HEK293 (cell line): ENCODE results near the gene CLASP1.
A peak's percentile ranks its signal among the peaks of the same experiment; 100 is the strongest.

ENCODE experiments used
- CTCF ChIA-PET: fragments of 350-600 bp; formaldehyde crosslinking; extraction: SDS; loops from one replicate; lab custom pipeline; 2021; ENCODE audit warnings: antibody characterized with exemption; lab: Yijun Ruan, JAX
- POLR2A ChIA-PET: fragments of 300-600 bp; formaldehyde crosslinking; extraction: SDS; loops from one replicate; lab custom pipeline; 2020; ENCODE audit warnings: antibody characterized with exemption, inconsistent platforms; lab: Yijun Ruan, JAX
- H3K27ac ChIP-seq: fragments of 200-500 bp; sonication (Bioruptor generic); 2 replicates; pipeline ENCODE4 v1.5.1; 2014; ENCODE audit warnings: low read depth, low read length, control low read depth, inconsistent platforms; ENCODE audit errors: extremely low read depth
- H3K36me3 ChIP-seq, 2 experiments: fragments of 200-500 bp in 1 of 2; sonication (Bioruptor generic) in 1 of 2; 1 replicate in 1 of 2; 2 replicates in 1 of 2; pipeline ENCODE4 v1.5.1; 2014 to 2017; ENCODE audit warnings: inconsistent platforms in 2 of 2, low read length in 2 of 2; ENCODE audit not compliant: control insufficient read depth in 2 of 2, insufficient read depth in 1 of 2
- H3K4me1 ChIP-seq: fragments of 200-500 bp; sonication (Bioruptor generic); 2 replicates; pipeline ENCODE4 v1.5.1; 2014; ENCODE audit warnings: mild to moderate bottlenecking, low read length, inconsistent platforms; ENCODE audit not compliant: control insufficient read depth, insufficient read depth
- H3K4me3 ChIP-seq: 2 replicates; pipeline ENCODE4 v1.5.1; 2011; ENCODE audit warnings: low read depth, mild to moderate bottlenecking, control low read depth, low read length, moderate library complexity
- H3K9me3 ChIP-seq: fragments of 200-500 bp; sonication (Bioruptor generic); 2 replicates; pipeline ENCODE4 v1.5.1; 2014; ENCODE audit warnings: low read depth, low read length, inconsistent platforms; ENCODE audit not compliant: control insufficient read depth, insufficient read depth
- EGR2 ChIP-seq: fragments of 450-650 bp; formaldehyde crosslinking; IDR thresholded peaks from 2 replicates; pipeline ENCODE4 v1.5.1; 2016; ENCODE audit warnings: low read depth, missing biosample characterization, missing genetic modification characterization
- KLF8 ChIP-seq: fragments of 450-650 bp; formaldehyde crosslinking; IDR thresholded peaks from 2 replicates; pipeline ENCODE4 v1.5.1; 2016; ENCODE audit warnings: missing biosample characterization, missing genetic modification characterization
- ZBTB49 ChIP-seq: fragments of 450-650 bp; formaldehyde crosslinking; IDR thresholded peaks from 2 replicates; pipeline ENCODE4 v1.5.1; 2016; ENCODE audit warnings: missing biosample characterization, missing genetic modification characterization, low read depth
- ZNF10 ChIP-seq: fragments of 450-650 bp; formaldehyde crosslinking; IDR thresholded peaks from 2 replicates; pipeline ENCODE4 v1.5.1; 2017; ENCODE audit warnings: missing biosample characterization, missing genetic modification characterization
- ZNF132 ChIP-seq: fragments of 450-650 bp; formaldehyde crosslinking; IDR thresholded peaks from 2 replicates; pipeline ENCODE4 v1.5.1; 2017; ENCODE audit warnings: missing biosample characterization, missing genetic modification characterization, borderline replicate concordance
- ZNF138 ChIP-seq: fragments of 450-650 bp; formaldehyde crosslinking; IDR thresholded peaks from 2 replicates; pipeline ENCODE4 v1.5.1; 2016; ENCODE audit warnings: missing biosample characterization, missing genetic modification characterization, borderline replicate concordance
- ZNF302 ChIP-seq: fragments of 450-650 bp; formaldehyde crosslinking; IDR thresholded peaks from 2 replicates; pipeline ENCODE4 v1.5.1; 2016; ENCODE audit warnings: missing biosample characterization, missing genetic modification characterization, low read depth
- ZNF423 ChIP-seq: fragments of 450-650 bp; formaldehyde crosslinking; IDR thresholded peaks from 2 replicates; pipeline ENCODE4 v1.5.1; 2016; ENCODE audit warnings: missing biosample characterization, missing genetic modification characterization
- ZNF433 ChIP-seq: fragments of 450-650 bp; formaldehyde crosslinking; IDR thresholded peaks from 2 replicates; pipeline ENCODE4 v1.5.1; 2016; ENCODE audit warnings: missing biosample characterization, missing genetic modification characterization, low read depth
- ZNF544 ChIP-seq: fragments of 450-650 bp; formaldehyde crosslinking; IDR thresholded peaks from 2 replicates; pipeline ENCODE4 v1.5.0; 2017; ENCODE audit warnings: missing biosample characterization, missing genetic modification characterization
- ZNF558 ChIP-seq: fragments of 450-650 bp; formaldehyde crosslinking; IDR thresholded peaks from 2 replicates; pipeline ENCODE4 v1.5.1; 2016; ENCODE audit warnings: missing biosample characterization, missing genetic modification characterization
- ZNF560 ChIP-seq: fragments of 450-650 bp; formaldehyde crosslinking; IDR thresholded peaks from 2 replicates; pipeline ENCODE4 v1.5.1; 2017; ENCODE audit warnings: missing biosample characterization, missing genetic modification characterization, borderline replicate concordance
- ZNF585B ChIP-seq: fragments of 450-650 bp; formaldehyde crosslinking; IDR thresholded peaks from 2 replicates; pipeline ENCODE4 v1.5.1; 2016; ENCODE audit warnings: missing biosample characterization, missing genetic modification characterization
- ZNF624 ChIP-seq: fragments of 450-650 bp; formaldehyde crosslinking; IDR thresholded peaks from 2 replicates; pipeline ENCODE4 v1.5.1; 2017; ENCODE audit warnings: missing biosample characterization, missing genetic modification characterization
- ZNF704 ChIP-seq: fragments of 450-650 bp; formaldehyde crosslinking; IDR thresholded peaks from 2 replicates; pipeline ENCODE4 v1.5.1; 2016; ENCODE audit warnings: missing biosample characterization, missing genetic modification characterization
- ZNF768 ChIP-seq: fragments of 450-650 bp; formaldehyde crosslinking; IDR thresholded peaks from 2 replicates; pipeline ENCODE4 v1.5.1; 2018; ENCODE audit warnings: missing biosample characterization, mild to moderate bottlenecking, missing genetic modification characterization
- TF ChIP-seq, protein P1 (sequence below): fragments of 450-650 bp; formaldehyde crosslinking; IDR thresholded peaks from 2 replicates; pipeline ENCODE4 v1.5.1; 2016; ENCODE audit warnings: missing biosample characterization, missing genetic modification characterization
- TF ChIP-seq, protein P2 (sequence below): fragments of 450-650 bp; formaldehyde crosslinking; IDR thresholded peaks from 2 replicates; pipeline ENCODE4 v1.5.1; 2016; ENCODE audit warnings: missing biosample characterization, missing genetic modification characterization
- TF ChIP-seq, protein P3 (sequence below): fragments of 450-650 bp; formaldehyde crosslinking; IDR thresholded peaks from 2 replicates; pipeline ENCODE4 v1.5.1; 2016; ENCODE audit warnings: missing biosample characterization, missing genetic modification characterization

Gene CLASP1

GRCh38 chr2:121576263-121576662 lies 73.0 kb downstream of the CLASP1 start:
- ChIA-PET CTCF (interaction anchor here (1.1 to 1.2 kb wide), 2 partner anchors 10 to 72 kb away, joined by 3 read pairs; no protein-coding TSS in a partner anchor), POLR2A (no interaction called here)
- Histone ChIP-seq H3K4me1 (peaks cover 8% of the 10 kb centered on the region; the same call in 1 of the 2 replicates), H3K4me3 (no peak overlapping the region), H3K27ac (no peak overlapping the region), H3K36me3 (no peaks in the 10 kb centered on the region), H3K9me3 (no peaks in the 10 kb centered on the region)
- TF ChIP-seq ZNF10 (tag by site-specific recombination) (0 out of 2 replicates have a peak, but pooled peaks have one; percentile 23), ZNF560 (tag by site-specific recombination) (no peak)

GRCh38 chr2:121575800-121576199 lies 73.5 kb downstream of the CLASP1 start:
- no peak overlapping the region for H3K4me3 ChIP-seq
- CTCF ChIA-PET, result interaction anchor here (0.8 to 1.3 kb wide), 3 partner anchors 9 to 480 kb away, joined by 3 to 4 read pairs (median 4); no protein-coding TSS in a partner anchor
- H3K4me1 ChIP-seq, result peaks cover 7% of the 10 kb centered on the region; the same call in 1 of the 2 replicates
- POLR2A ChIA-PET, result no interaction called here
- no peak overlapping the region for H3K27ac ChIP-seq
- no peaks in the 10 kb centered on the region for H3K36me3 ChIP-seq
- TF ChIP-seq ZBTB49 (tag by site-specific recombination), result no peak
- no peaks in the 10 kb centered on the region for H3K9me3 ChIP-seq

DNA sequence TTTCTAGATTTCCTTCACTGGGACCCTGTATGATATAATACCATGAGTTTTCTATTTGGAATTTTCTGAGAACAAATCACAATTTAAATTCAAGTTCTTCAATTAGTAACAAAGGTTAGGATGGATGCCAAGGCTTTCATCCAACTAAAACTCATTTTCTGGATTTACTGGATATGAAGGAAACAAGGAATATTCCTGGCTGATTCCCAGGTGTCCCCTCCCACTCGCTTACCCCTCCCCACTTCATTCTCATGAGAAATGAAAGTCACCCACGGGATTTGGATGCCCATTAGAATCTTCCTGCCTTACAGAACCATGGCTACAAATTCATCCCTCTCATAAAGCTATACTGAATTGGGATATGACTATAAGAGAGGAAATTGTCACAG lies 78.6 kb downstream of the CLASP1 start:
- Histone ChIP-seq H3K27ac (no peak overlapping the region), H3K9me3 (no peaks in the 10 kb centered on the region), H3K36me3 (no peaks in the 10 kb centered on the region), H3K4me1 (peaks cover 9% of the 10 kb centered on the region), H3K4me3 (no peak overlapping the region)
- CTCF ChIA-PET, result interaction anchor here (0.7 kb wide), 1 partner anchor 214 kb away, joined by 3 read pairs; no protein-coding TSS in a partner anchor
- POLR2A ChIA-PET, result no interaction called here
- TF ChIP-seq ZNF558 (tag by site-specific recombination) (no peak), KLF8 (tag by site-specific recombination) (no peak), ZNF302 (no peak), ZNF704 (no peak), ZNF544 (tag by site-specific recombination) (no peak), ZNF433 (no peak), ZNF585B (no peak)
- TF ChIP-seq, protein P1, sequence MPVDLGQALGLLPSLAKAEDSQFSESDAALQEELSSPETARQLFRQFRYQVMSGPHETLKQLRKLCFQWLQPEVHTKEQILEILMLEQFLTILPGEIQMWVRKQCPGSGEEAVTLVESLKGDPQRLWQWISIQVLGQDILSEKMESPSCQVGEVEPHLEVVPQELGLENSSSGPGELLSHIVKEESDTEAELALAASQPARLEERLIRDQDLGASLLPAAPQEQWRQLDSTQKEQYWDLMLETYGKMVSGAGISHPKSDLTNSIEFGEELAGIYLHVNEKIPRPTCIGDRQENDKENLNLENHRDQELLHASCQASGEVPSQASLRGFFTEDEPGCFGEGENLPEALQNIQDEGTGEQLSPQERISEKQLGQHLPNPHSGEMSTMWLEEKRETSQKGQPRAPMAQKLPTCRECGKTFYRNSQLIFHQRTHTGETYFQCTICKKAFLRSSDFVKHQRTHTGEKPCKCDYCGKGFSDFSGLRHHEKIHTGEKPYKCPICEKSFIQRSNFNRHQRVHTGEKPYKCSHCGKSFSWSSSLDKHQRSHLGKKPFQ, result no peak
- TF ChIP-seq, all 188 proteins: peak for 0

DNA sequence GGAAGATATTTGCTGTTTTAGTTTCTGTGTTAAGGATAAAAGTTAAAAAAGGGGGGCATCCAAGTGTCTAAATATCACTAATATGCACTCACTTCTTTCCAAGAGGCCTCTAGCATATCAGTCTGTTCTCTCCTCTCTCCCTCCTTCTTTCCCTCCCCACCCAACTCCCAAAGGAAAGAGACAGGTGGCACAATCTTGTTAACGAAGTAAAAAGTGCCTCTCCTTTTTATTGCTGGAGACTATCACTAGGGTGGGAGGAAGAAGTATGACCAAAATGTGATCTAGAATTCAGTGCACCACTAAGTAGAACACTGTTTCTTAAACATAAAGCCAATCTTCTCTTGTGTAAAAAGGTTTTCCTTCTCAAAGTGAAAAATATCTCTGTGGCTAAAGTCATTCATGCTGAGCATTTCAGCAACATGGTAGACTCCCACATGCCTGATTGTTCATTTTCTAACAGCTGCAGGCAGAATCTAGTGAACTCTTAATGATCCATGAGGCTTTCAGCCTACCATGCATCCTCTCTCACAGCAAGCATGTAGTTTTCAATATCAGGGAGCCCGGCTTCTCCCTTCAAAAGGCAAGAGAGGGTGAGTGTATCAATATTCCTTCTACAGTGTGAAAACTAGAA lies 79.1 kb downstream of the CLASP1 start:
- Histone ChIP-seq H3K4me1 (peaks cover 14% of the 10 kb centered on the region), H3K9me3 (no peaks in the 10 kb centered on the region), H3K4me3 (no peak overlapping the region), H3K36me3 (no peaks in the 10 kb centered on the region), H3K27ac (no peak overlapping the region)
- POLR2A ChIA-PET, result no interaction called here
- CTCF ChIA-PET, result no interaction called here
- no peak for TF ChIP-seq ZNF138
- no peak for TF ChIP-seq ZNF132
- no peak for TF ChIP-seq ZNF423 (tag by site-specific recombination)
- TF ChIP-seq ZNF624 (tag by site-specific recombination), result no peak
- TF ChIP-seq, protein P2, sequence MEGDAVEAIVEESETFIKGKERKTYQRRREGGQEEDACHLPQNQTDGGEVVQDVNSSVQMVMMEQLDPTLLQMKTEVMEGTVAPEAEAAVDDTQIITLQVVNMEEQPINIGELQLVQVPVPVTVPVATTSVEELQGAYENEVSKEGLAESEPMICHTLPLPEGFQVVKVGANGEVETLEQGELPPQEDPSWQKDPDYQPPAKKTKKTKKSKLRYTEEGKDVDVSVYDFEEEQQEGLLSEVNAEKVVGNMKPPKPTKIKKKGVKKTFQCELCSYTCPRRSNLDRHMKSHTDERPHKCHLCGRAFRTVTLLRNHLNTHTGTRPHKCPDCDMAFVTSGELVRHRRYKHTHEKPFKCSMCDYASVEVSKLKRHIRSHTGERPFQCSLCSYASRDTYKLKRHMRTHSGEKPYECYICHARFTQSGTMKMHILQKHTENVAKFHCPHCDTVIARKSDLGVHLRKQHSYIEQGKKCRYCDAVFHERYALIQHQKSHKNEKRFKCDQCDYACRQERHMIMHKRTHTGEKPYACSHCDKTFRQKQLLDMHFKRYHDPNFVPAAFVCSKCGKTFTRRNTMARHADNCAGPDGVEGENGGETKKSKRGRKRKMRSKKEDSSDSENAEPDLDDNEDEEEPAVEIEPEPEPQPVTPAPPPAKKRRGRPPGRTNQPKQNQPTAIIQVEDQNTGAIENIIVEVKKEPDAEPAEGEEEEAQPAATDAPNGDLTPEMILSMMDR (tag by site-specific recombination), result no peak
- TF ChIP-seq EGR2 (tag by site-specific recombination), result no peak
- TF ChIP-seq, protein P3, sequence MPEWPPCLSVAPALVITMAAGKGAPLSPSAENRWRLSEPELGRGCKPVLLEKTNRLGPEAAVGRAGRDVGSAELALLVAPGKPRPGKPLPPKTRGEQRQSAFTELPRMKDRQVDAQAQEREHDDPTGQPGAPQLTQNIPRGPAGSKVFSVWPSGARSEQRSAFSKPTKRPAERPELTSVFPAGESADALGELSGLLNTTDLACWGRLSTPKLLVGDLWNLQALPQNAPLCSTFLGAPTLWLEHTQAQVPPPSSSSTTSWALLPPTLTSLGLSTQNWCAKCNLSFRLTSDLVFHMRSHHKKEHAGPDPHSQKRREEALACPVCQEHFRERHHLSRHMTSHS (tag by site-specific recombination), result no peak
- no peak for TF ChIP-seq ZNF768 (tag by site-specific recombination)
